Right lung (tissue), 5 donors: ENCODE results near the gene PLCG2. TPM values are rescaled to one million over a fixed set of nuclear protein-coding genes. Genes with fewer than 3 reads are reported as not detected.
"Not testable (repeated sequence)": the region's sequence is repeated elsewhere in the genome, so short reads cannot be mapped to it uniquely, and the experiment has no call there.

Experiments used
- DNase-seq, 2 donors: peaks; one replicate each; pipeline ENCODE4 v3.0.0-alpha.2; 2013
- polyA plus RNA-seq, 5 donors: library from polyadenylated mRNA; unstranded; fragments of 120-200 nt; gene quantifications; one replicate each; pipeline versions ENCODE4 v1.2.1 to v1.2.3, GENCODE V29; 2013; ENCODE audit warnings: inconsistent platforms in 1 of 5, low replicate concordance in 1 of 5; ENCODE audit not compliant: insufficient read length in 5 of 5, insufficient read depth in 1 of 5

Gene PLCG2
- polyA plus RNA-seq, 5 donors = 6.5 to 10.8 (median 8.3) TPM

GRCh38 chr16:81875461-81875860 lies 96.4 kb downstream of the PLCG2 start:
- no peak for DNase-seq

- DNase-seq = no peak
Measured at GRCh38 chr16:81876273-81876900, 97.3 kb downstream of the PLCG2 start.

DNA sequence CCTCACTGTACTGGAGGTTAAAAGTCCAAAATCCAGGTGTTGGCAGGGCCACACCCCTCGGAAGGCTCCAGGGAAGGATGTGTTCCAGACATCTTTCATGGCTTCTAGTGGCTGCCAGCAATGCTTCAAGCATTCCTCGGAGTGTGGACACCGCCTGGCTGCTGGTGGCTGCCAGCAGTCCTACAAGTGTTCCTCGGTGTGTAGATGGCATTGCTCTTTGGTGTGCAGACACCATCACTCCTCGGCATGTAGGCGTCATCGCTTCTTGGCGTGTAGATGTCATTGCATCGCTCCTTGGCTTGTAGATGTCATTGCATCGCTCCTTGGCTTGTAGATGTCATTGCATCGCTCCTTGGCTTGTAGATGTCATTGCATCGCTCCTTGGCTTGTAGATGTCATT lies 98.4 kb downstream of the PLCG2 start:
- not testable (repeated sequence) for DNase-seq

DNA sequence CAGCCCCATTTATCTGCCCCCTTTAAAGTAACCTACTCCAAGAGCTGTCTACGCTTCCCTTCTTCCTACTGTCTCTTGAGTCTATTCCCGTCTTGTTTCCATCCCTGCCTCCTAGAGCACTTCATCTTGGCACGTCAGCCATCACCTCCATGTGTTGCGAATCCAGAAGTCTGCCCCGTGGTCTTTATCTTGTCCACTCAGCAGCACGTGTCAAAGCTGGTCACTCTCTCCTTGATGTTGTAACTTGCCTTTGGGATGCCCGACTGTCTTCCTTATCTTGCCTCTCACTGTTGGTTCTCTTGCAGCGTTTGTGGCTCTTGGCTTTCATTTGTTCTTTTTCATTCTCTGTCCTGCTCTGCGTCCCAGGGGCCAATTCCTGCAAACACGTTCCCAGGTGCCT lies 99.4 kb downstream of the PLCG2 start:
- DNase-seq = no peak

GRCh38 chr16:81879625-81880024 lies 100.5 kb downstream of the PLCG2 start:
- no peak for DNase-seq

GRCh38 chr16:81880816-81881215 lies 101.7 kb downstream of the PLCG2 start:
- DNase-seq = no peak

DNA sequence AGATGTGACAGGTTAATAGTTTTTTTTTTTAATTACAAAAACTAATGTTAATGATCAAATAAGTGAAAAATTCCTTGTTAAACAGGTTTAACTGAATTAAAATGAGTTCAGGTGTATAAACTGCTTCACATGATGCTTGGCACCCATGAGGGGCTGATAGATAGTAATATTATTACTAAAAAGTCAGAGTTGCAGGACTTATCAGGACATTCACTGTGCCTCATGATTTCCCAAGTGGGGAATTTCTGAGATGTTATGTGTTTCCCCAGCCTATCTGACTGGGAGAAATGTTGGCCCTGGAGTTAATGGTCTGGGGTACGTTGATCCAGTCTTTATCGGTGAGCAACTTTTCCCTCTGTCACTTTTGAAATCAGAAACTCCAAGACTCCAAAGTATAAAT lies 102.1 kb downstream of the PLCG2 start:
- DNase-seq = no peak

DNA sequence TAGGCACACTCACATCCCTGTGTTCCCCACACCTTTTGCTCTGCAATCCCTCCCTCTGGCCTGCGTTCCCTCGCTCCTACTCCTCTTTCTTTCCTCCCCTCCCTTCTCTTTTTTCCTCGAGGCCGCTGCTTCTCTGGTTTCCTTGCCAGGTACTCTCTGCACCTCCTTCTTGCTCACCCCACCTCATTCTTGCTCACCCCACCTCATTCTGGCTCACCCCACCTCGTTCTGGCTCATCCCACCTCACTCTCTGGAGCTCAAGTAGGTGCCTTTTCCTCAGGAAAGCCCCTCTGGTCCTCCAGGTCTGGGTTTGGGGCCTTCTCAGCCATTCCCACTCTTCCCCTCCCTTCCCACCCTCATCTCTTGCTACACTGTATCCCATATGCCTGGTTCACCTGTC lies 103.5 kb downstream of the PLCG2 start:
- no peak for DNase-seq

GRCh38 chr16:81883235-81883634 lies 104.1 kb downstream of the PLCG2 start:
- no peak for DNase-seq

GRCh38 chr16:81885976-81886586 lies 107.0 kb downstream of the PLCG2 start:
- DNase-seq = no peak

GRCh38 chr16:81888520-81889394 lies 109.7 kb downstream of the PLCG2 start:
- DNase-seq = no peak

DNA sequence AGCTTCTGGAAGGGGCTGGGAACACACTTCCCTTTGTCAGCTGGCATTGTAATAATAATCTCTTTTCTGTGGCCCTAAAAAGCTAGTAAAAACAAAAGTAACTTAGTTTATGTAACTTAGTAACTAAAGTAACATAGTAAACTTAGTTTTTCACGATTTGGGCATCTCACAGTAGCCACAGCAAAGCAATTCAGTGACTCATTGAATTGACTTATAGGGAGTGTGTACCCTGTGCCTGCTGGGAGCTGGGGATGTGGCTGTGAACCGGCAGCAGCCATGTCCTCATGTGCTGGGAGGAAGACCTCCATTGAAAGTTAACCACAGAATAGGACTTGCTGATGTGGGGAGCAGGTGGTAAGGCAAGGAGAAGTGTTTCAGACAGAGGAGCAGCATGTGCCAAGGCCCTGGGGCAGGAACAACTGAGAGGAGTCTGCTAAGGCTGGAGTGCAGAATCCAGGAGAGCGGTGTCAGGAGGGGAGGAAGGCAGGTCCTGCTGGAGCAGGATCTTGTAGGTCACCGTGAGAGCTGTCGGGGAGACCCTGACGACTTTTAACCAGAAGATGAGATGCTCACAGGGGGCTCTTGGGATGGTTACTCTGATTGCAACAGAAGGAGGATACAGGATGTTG lies 112.8 kb downstream of the PLCG2 start:
- no peak for DNase-seq

DNA sequence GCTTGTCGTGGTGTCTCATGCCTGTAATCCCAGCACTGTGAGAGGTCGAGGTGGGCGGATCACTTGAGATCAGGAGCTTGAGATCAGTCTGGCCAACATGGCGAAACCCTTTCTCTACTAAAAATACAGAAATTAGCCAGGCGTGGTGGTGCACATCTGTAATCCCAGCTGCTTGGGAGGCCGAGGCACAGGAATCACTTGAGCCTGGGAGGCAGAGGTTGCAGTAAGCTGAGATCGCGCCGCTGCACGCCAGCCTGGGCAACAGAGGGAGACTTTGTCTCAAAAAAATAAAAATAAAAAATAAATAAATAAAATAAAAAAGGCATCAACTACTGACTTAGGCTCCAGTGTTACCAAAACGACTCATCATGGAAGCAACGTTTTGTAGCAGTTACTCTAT lies 115.5 kb downstream of the PLCG2 start:
- DNase-seq = no peak

DNA sequence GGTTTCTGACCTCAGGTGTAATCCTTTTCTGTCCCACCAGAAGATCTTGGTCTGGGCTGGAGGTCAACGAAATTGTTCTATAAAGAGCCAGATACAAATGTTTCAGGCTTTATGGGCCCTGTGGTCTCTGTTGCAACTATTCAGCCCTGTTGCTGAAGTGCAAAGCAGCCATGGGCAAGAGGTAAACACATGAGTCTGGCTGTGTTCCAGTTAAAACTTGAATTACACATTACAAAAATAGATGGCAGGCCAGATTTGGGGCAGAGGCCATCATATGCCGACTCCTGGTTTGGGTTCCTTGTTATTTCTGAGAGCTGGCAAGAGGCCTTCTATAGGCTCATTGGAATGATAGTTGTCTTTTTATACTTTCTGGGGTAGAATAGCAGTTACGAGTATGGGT lies 117.8 kb downstream of the PLCG2 start:
- DNase-seq = no peak

DNA sequence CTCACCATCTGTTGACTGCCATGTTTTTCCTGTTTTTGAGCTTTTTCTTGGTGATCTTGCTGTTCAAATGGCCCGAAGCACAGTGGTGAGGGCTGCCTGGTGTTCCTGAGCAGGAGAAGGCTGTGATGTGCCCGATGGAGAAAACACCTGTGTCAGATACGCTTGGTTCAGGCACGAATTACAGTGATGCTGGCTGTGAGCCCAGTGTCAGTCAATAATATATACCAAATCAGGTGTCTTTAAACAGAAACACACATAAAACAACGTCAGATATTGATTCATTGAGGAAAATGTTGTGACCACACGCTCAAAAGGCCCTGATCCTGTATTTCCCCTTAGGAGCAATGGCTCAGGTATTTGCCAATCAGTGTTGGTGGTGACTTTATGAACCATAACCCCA lies 120.5 kb downstream of the PLCG2 start:
- DNase-seq = no peak

DNA sequence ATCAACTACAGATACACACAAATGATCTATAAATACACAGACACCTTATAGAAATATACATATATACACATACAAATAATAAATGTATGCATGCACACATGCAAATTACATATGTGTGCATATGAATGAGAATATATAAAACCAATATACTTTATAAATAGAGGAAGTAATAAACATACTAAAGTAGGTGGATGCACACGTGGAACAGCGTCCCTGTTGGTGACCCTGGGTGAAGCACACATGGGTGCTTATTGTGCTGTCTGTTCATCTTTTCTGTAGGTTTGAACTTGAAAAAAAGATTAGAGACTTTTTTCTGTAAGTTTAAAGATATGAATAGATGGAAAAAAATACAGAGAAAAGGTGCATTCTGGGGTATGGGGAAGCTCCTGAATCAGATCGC lies 120.9 kb downstream of the PLCG2 start:
- DNase-seq = no peak

GRCh38 chr16:81900456-81900855 lies 121.4 kb downstream of the PLCG2 start:
- DNase-seq = no peak

DNA sequence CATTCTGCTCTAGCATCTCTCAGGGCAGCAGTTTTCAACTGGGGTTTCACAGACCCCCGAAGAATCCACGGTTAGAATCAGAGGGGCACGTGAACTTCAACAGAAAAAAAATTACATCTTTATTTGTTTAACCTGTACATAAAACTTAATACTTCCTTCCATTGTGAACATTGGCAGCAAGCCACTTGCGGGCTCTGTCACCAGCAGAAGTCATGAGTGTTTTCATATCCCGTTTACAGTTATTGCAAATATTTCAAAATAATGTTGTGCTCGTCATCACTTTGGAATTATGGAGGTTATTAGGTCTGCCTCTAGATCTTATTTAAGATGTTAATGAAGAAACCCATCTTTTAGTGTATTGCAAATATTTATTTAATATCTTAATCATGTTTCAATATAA lies 122.4 kb downstream of the PLCG2 start:
- DNase-seq = peak; percentile 44 to 49

DNA sequence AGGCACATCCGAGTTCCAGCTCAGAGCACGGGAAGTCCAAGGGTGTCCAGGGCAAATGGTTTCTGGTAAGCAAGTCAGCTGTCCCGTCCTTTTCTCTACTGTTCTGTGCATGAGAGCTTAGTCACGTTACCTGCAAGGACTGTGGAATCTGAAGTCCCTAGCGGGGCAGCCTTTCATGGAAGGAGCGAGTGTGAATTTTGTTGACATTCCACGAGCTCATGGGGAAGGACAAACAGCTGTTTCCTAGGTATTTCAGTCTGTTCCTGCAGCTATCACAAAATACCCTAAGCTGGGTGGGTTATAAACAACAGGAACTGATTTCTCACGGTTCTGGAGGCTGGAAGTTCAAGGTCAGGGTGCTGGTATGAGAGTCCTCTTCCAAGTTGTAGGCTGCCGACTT lies 122.9 kb downstream of the PLCG2 start:
- DNase-seq = peak in 1 of 2 donors; percentile 13

DNA sequence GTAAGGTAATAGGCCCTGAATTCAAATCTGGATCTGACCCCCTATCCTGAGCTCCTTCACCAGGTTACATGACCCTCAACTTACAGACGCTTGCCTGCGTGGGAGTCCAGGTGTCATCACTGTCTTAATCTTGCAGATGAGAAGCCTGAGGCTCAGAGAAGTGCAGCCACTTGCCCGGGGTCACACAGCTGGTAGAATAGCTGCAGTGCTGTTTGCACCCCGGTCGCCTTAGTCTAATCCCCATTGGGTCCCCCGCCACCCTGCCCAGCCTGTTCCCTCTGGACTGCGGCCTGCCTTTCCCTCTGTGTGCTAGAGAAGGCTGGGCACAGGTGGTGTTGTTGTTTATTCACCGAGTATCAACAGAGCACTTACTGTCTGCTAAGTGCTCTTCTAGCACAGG lies 125.2 kb downstream of the PLCG2 start:
- DNase-seq = no peak

GRCh38 chr16:81905277-81905676 lies 126.2 kb downstream of the PLCG2 start:
- DNase-seq = no peak

GRCh38 chr16:81907681-81908080 lies 128.6 kb downstream of the PLCG2 start:
- DNase-seq = no peak
